CD4-positive, CD25-positive, alpha-beta regulatory T cell (primary cell): ENCODE results near the gene KIF5C. TPM values are rescaled to one million over a fixed set of nuclear protein-coding genes. Genes with fewer than 3 reads are reported as not detected.

Source experiments
- ATAC-seq, 2 donors: fragments of 150-1000 bp; cut with Tn5 transposase; one replicate each; pipeline ENCODE4 v1.10.0; 2021; ENCODE audit warnings: low read depth in 2 of 2, moderate number of reproducible peaks in 2 of 2, moderate library complexity in 1 of 2
- DNase-seq, 3 donors: peaks; one replicate each; pipeline versions ENCODE4 v3.0.0 to v3.0.0-alpha.2; 2012 to 2022; ENCODE audit warnings: mixed read lengths in 1 of 3
- H3K27ac ChIP-seq: one replicate; pipeline ENCODE4 v1.7.0; 2013; ENCODE audit warnings: mild to moderate bottlenecking, low read length; ENCODE audit not compliant: insufficient read depth, poor library complexity, severe bottlenecking
- H3K27me3 ChIP-seq: one replicate; pipeline ENCODE4 v1.7.0; 2013; ENCODE audit warnings: low read length; ENCODE audit not compliant: control insufficient read depth, insufficient read depth
- H3K36me3 ChIP-seq: one replicate; pipeline ENCODE4 v1.7.0; 2013; ENCODE audit warnings: mild to moderate bottlenecking, low read length, moderate library complexity; ENCODE audit not compliant: control insufficient read depth, insufficient read depth
- H3K4me1 ChIP-seq: 2 replicates; pipeline ENCODE4 v1.7.0; 2013; ENCODE audit warnings: mild to moderate bottlenecking, low read length; ENCODE audit not compliant: insufficient read depth, control insufficient read depth, poor library complexity, severe bottlenecking
- H3K4me3 ChIP-seq: one replicate; pipeline ENCODE4 v1.7.0; 2013; ENCODE audit warnings: low read depth, mild to moderate bottlenecking, low read length, moderate library complexity
- H3K9me3 ChIP-seq, 2 experiments: 1 replicate in 1 of 2; 2 replicates in 1 of 2; pipeline ENCODE4 v1.7.0; 2013; ENCODE audit warnings: low read length in 2 of 2, mild to moderate bottlenecking in 1 of 2, moderate library complexity in 1 of 2; ENCODE audit not compliant: control insufficient read depth in 2 of 2
- H3K27ac Mint-ChIP-seq, 3 donors: one replicate each; pipeline ENCODE4 v1.8.0; 2020 to 2022; ENCODE audit warnings: mild to moderate bottlenecking in 3 of 3, mixed read lengths in 3 of 3, moderate library complexity in 2 of 3
- H3K27me3 Mint-ChIP-seq: one replicate; pipeline ENCODE4 v1.8.0; 2022; ENCODE audit warnings: mild to moderate bottlenecking, mixed read lengths
- H3K36me3 Mint-ChIP-seq: one replicate; pipeline ENCODE4 v1.8.0; 2020; ENCODE audit warnings: mixed read lengths
- H3K4me1 Mint-ChIP-seq, 4 donors: one replicate each; pipeline ENCODE4 v1.8.0; 2020 to 2022; ENCODE audit warnings: mixed read lengths in 4 of 4, mild to moderate bottlenecking in 1 of 4
- H3K4me3 Mint-ChIP-seq, 4 donors: one replicate each; pipeline ENCODE4 v1.8.0; 2020 to 2022; ENCODE audit warnings: mild to moderate bottlenecking in 4 of 4, mixed read lengths in 4 of 4, moderate library complexity in 3 of 4
- H3K9me3 Mint-ChIP-seq, 7 donors: one replicate each; pipeline ENCODE4 v1.8.0; 2020 to 2022; ENCODE audit warnings: mixed read lengths in 7 of 7, mild to moderate bottlenecking in 3 of 7, moderate library complexity in 2 of 7
- polyA plus RNA-seq, 4 donors: library from polyadenylated mRNA; unstranded; fragments of 300-500 nt; fragmentation: Illumina TruSeq; gene quantifications; one replicate each; pipeline ENCODE4 v1.2.3, GENCODE V29; 2021
- total RNA-seq: library from RNA; stranded (reverse); gene quantifications from one replicate; pipeline ENCODE4 v1.2.3, GENCODE V29; 2022

Gene KIF5C
- total and polyA plus RNA-seq, 5 donors from 2014 or later = 0.54 to 7.7 (median 1.5) TPM

GRCh38 chr2:148990968-148991367 lies 115.9 kb downstream of the KIF5C start:
- H3K27ac ChIP-seq = no peak overlapping the region
- H3K9me3 Mint-ChIP-seq = no peaks in the 10 kb centered on the region
- H3K4me1 Mint-ChIP-seq = no peaks in the 10 kb centered on the region
- no peaks in the 10 kb centered on the region for H3K9me3 ChIP-seq
- H3K27me3 ChIP-seq = no peaks in the 10 kb centered on the region
- no peak overlapping the region for H3K4me3 ChIP-seq
- no peak overlapping the region for H3K27ac Mint-ChIP-seq
- H3K27me3 Mint-ChIP-seq = no peaks in the 10 kb centered on the region
- no peak overlapping the region for H3K4me3 Mint-ChIP-seq
- no peak for ATAC-seq
- no peaks in the 10 kb centered on the region for H3K36me3 Mint-ChIP-seq
- no peak for DNase-seq
- H3K4me1 ChIP-seq = no peaks in the 10 kb centered on the region
- peaks cover 2% of the 10 kb centered on the region for H3K36me3 ChIP-seq

GRCh38 chr2:148992448-148992847 lies 117.4 kb downstream of the KIF5C start:
- Mint-ChIP-seq H3K36me3 (peaks cover 10% of the 10 kb centered on the region), H3K4me3 (no peak overlapping the region), H3K9me3 (no peaks in the 10 kb centered on the region), H3K4me1 (no peaks in the 10 kb centered on the region), H3K27me3 (no peaks in the 10 kb centered on the region), H3K27ac (no peak overlapping the region)
- Histone ChIP-seq H3K9me3 (no peaks in the 10 kb centered on the region), H3K4me3 (no peak overlapping the region), H3K4me1 (no peaks in the 10 kb centered on the region), H3K27me3 (no peaks in the 10 kb centered on the region), H3K36me3 (peaks cover 2% of the 10 kb centered on the region), H3K27ac (no peak overlapping the region)
- no peak for DNase-seq
- ATAC-seq = no peak

- no peak overlapping the region for H3K27ac ChIP-seq
- H3K4me1 ChIP-seq = no peaks in the 10 kb centered on the region
- Mint-ChIP-seq H3K27me3 (no peaks in the 10 kb centered on the region), H3K4me3 (no peak overlapping the region), H3K9me3 (no peaks in the 10 kb centered on the region), H3K4me1 (no peaks in the 10 kb centered on the region), H3K36me3 (peaks cover 16% of the 10 kb centered on the region), H3K27ac (no peak overlapping the region)
- DNase-seq (no peak), ATAC-seq (no peak)
- H3K4me3 ChIP-seq = no peak overlapping the region
- H3K36me3 ChIP-seq = peaks cover 2% of the 10 kb centered on the region
- no peaks in the 10 kb centered on the region for H3K9me3 ChIP-seq
- no peaks in the 10 kb centered on the region for H3K27me3 ChIP-seq
Measured at GRCh38 chr2:148993351-148993750, 118.3 kb downstream of the KIF5C start.

- H3K4me1 Mint-ChIP-seq = no peaks in the 10 kb centered on the region
- H3K4me3 Mint-ChIP-seq = no peak overlapping the region
- no peak overlapping the region for H3K27ac Mint-ChIP-seq
- H3K27ac ChIP-seq = no peak overlapping the region
- no peaks in the 10 kb centered on the region for H3K27me3 ChIP-seq
- DNase-seq (no peak), ATAC-seq (no peak)
- H3K9me3 ChIP-seq = no peaks in the 10 kb centered on the region
- H3K27me3 Mint-ChIP-seq = no peaks in the 10 kb centered on the region
- peaks cover 16% of the 10 kb centered on the region for H3K36me3 Mint-ChIP-seq
- no peaks in the 10 kb centered on the region for H3K4me1 ChIP-seq
- H3K4me3 ChIP-seq = no peak overlapping the region
- H3K36me3 ChIP-seq = peaks cover 2% of the 10 kb centered on the region
- no peaks in the 10 kb centered on the region for H3K9me3 Mint-ChIP-seq
Measured at GRCh38 chr2:148994341-148994740, 119.3 kb downstream of the KIF5C start.

DNA sequence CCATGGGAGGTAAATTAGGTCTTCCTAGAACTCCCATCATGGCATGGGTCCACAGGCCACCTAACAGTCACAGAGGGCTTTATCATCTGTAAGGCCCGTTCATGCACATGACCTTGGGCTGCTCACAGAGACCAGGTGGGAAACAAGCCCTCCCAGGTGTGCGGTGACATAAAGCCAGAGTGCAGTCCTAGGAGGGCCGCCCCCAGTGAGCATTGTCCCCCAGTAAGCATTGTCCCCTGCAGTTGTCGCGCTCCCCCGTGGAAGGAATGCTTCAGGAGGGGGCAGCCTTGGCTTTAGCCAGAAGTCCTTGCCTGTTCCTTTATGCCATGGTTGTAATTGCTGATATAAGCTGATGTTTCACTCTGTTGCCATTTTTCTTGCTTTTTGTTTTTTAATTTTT lies 121.8 kb downstream of the KIF5C start:
- Histone ChIP-seq H3K36me3 (peaks cover under 1% of the 10 kb centered on the region), H3K4me3 (no peak overlapping the region), H3K9me3 (no peaks in the 10 kb centered on the region), H3K27ac (no peak overlapping the region), H3K27me3 (no peaks in the 10 kb centered on the region), H3K4me1 (no peaks in the 10 kb centered on the region)
- Mint-ChIP-seq H3K4me3 (no peak overlapping the region), H3K27me3 (no peaks in the 10 kb centered on the region), H3K36me3 (peaks cover 16% of the 10 kb centered on the region), H3K27ac (no peak overlapping the region), H3K9me3 (no peaks in the 10 kb centered on the region), H3K4me1 (no peaks in the 10 kb centered on the region)
- no peak for DNase-seq
- ATAC-seq = no peak

DNA sequence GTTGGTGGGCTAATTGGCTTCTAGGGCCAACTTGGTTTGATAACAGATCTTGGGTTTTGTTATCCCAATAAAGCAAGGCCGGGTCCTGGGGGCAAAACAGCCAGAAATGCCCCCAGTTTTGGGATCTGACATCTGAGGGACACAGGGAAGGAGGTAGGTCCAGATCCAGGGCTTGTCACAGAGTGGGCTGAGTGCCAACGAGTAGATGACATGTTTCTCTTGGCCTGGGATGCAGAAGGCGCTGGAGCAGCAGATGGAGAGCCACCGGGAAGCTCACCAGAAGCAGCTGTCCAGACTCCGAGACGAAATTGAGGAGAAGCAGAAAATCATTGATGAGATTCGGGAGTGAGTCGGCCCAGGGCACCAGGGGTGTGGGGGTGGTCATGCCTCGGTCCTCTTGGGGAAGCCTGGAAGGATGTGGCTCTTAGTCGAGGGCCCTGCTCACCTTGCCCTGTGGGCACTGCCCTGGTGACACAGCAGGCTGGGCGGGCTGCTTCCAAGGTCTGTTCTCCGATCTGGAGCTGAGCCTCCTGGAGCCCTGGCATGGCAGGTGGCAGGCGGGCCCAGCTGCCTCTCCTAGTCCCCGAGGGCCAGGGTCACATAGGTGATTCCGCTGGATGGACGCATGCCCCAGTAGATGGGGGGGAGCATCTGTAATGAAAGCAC lies 123.3 kb downstream of the KIF5C start:
- Mint-ChIP-seq H3K4me1 (no peaks in the 10 kb centered on the region), H3K36me3 (peaks cover 22% of the 10 kb centered on the region), H3K9me3 (peaks cover 0 to 1% (median 0%) of the 10 kb centered on the region in 7 donors), H3K27me3 (no peaks in the 10 kb centered on the region), H3K27ac (no peak overlapping the region), H3K4me3 (no peak overlapping the region)
- no peaks in the 10 kb centered on the region for H3K27me3 ChIP-seq
- H3K27ac ChIP-seq = no peak overlapping the region
- no peaks in the 10 kb centered on the region for H3K36me3 ChIP-seq
- H3K4me3 ChIP-seq = no peak overlapping the region
- DNase-seq (no peak), ATAC-seq (no peak)
- H3K9me3 ChIP-seq = no peaks in the 10 kb centered on the region
- H3K4me1 ChIP-seq = no peaks in the 10 kb centered on the region

GRCh38 chr2:148998831-148999200 lies 123.8 kb downstream of the KIF5C start:
- Mint-ChIP-seq H3K9me3 (peaks cover 0 to 1% (median 0%) of the 10 kb centered on the region in 7 donors), H3K27me3 (no peaks in the 10 kb centered on the region), H3K4me1 (no peaks in the 10 kb centered on the region), H3K27ac (no peak overlapping the region), H3K36me3 (peaks cover 22% of the 10 kb centered on the region), H3K4me3 (no peak overlapping the region)
- no peak for ATAC-seq
- Histone ChIP-seq H3K27ac (no peak overlapping the region), H3K27me3 (no peaks in the 10 kb centered on the region), H3K9me3 (no peaks in the 10 kb centered on the region), H3K36me3 (no peaks in the 10 kb centered on the region), H3K4me1 (no peaks in the 10 kb centered on the region), H3K4me3 (no peak overlapping the region)
- DNase-seq = no peak

GRCh38 chr2:148999451-148999921 lies 124.5 kb downstream of the KIF5C start:
- H3K4me1 Mint-ChIP-seq = no peaks in the 10 kb centered on the region
- Histone ChIP-seq H3K36me3 (no peaks in the 10 kb centered on the region), H3K27me3 (no peaks in the 10 kb centered on the region), H3K4me3 (no peak overlapping the region), H3K9me3 (no peaks in the 10 kb centered on the region), H3K4me1 (no peaks in the 10 kb centered on the region), H3K27ac (no peak overlapping the region)
- H3K27me3 Mint-ChIP-seq = no peaks in the 10 kb centered on the region
- peaks cover 0 to 1% (median 0%) of the 10 kb centered on the region in 7 donors for H3K9me3 Mint-ChIP-seq
- H3K4me3 Mint-ChIP-seq = no peak overlapping the region
- no peak for ATAC-seq
- no peak overlapping the region for H3K27ac Mint-ChIP-seq
- no peak for DNase-seq
- peaks cover 22% of the 10 kb centered on the region for H3K36me3 Mint-ChIP-seq
